ENCODE data around the gene NR3C2.
A peak's percentile ranks its signal among the peaks of the same experiment; 100 is the strongest.

NR3C2 gene

DNA sequence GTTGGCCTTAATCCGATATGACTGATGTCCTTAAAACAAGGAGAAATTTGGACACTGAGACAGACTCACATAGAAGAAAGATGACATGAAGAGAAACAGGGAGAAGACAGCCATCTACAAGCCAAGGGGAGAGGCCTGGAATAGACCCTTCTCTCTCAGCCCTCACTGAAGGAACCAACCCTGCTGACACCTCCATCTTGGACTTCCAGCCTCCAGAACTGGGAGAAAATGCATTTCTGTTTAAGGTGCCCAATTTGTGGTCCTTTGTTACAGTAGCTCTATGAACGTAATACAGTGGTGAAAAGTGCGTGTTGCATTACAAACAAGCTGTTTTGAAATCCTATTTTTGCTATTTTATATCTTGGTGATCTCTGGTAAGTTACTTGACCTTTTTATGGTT, 366.8 kb downstream of the NR3C2 start:
- DNase-seq (ENCODE audit: low read depth): no peak
- TF ChIP-seq, protein P1, sequence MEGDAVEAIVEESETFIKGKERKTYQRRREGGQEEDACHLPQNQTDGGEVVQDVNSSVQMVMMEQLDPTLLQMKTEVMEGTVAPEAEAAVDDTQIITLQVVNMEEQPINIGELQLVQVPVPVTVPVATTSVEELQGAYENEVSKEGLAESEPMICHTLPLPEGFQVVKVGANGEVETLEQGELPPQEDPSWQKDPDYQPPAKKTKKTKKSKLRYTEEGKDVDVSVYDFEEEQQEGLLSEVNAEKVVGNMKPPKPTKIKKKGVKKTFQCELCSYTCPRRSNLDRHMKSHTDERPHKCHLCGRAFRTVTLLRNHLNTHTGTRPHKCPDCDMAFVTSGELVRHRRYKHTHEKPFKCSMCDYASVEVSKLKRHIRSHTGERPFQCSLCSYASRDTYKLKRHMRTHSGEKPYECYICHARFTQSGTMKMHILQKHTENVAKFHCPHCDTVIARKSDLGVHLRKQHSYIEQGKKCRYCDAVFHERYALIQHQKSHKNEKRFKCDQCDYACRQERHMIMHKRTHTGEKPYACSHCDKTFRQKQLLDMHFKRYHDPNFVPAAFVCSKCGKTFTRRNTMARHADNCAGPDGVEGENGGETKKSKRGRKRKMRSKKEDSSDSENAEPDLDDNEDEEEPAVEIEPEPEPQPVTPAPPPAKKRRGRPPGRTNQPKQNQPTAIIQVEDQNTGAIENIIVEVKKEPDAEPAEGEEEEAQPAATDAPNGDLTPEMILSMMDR (conservative IDR thresholded peaks at IDR 0.05; ENCODE audit: low read depth, low read length): no peak
- no peak overlapping the region for H3K4me3 ChIP-seq (ENCODE audit: low read depth, low read length)

DNA sequence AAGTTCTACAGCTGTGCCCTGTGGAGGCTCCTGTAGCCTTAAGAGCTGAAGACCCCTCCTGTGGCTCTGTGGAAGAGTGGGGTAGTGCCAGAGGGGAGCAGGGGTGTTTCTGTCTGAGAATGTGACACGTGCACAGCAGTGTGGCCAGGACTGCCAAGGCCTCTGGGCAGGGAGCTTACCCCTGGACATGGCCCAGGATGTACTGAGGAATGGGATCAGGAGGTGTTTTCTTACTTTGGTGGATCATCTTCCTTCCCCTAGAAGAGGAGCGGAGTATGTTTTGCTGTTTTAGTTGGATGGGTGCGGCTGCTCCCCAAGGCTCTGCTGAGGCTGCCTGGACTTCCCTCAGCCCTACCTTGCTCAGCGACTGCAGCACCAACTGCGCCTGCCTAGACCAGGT, 367.8 kb downstream of the NR3C2 start:
- TF ChIP-seq, protein P1 (conservative IDR thresholded peaks at IDR 0.05; ENCODE audit: low read depth, low read length): no peak
- DNase-seq (ENCODE audit: low read depth): no peak

DNA sequence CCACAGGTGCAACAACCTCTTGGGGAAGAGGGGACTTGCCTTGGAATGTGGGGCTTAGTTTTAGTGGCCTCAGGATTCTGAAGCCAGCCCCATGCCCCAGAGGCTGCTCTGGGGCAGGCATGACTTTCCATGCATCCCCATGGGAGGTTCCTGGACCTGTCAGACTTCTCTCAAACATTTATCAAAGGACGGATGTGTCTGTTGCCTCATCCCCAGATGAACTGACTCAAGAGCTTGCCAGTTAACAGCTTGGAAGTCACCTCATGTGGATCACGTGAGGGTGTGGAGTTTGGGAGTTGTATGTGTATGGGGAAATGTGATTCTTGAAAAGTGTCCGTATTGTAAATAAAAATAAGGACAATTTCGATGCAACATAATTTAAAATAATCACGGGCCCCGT, 368.9 kb downstream of the NR3C2 start:
- H3K4me3 ChIP-seq (ENCODE audit: low read depth, low read length): no peak overlapping the region
- no peak for DNase-seq (ENCODE audit: low read depth)
- TF ChIP-seq, protein P1 (conservative IDR thresholded peaks at IDR 0.05; ENCODE audit: low read depth, low read length): no peak

More for the DNA sequence above, 367.8 kb downstream of the NR3C2 start:
- no peak overlapping the region for H3K4me3 ChIP-seq (ENCODE audit: low read depth, low read length)

DNA sequence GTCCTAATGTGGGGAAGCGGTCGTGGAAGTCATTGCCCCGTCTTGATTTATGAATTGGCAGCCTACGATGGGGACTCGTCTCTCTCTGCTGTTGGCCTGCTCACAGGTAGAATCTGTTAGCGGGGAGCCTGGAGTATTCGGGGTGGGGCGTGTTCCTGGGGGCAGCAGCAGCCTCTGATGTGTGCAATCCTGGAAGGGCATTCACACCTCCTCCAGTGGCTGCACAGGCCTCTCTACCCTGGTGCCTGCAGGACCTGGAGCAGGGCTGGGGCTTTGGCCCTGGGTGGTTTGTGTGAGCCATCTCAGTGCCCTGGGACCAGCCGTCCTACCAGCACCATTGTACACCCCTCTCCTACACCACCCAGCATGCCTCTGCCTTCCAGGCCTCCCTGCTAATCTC, 369.4 kb downstream of the NR3C2 start:
- no peak for DNase-seq (ENCODE audit: low read depth)
- TF ChIP-seq, protein P1 (conservative IDR thresholded peaks at IDR 0.05; ENCODE audit: low read depth, low read length): no peak
- H3K4me3 ChIP-seq (ENCODE audit: low read depth, low read length): no peak overlapping the region

DNA sequence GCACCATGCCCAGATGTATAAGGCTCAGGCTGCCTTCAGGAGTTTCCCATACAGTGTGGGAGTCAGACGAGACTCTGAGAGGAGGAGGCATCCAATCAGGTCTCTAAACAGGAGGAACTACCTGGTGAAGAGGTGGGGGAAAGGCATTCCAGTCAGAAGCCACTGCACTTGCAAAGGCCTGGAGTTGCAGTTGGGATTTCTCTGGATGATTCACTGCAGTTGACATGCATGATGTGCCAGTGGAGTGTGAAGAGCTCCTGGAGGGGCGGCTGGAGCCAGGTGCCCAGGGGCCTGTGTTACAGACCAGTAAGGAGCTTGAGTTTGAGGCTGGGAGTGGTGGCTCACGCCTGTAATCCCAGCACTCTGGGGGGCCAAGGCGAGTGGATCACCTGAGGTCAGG, 371.2 kb downstream of the NR3C2 start:
- no peak overlapping the region for H3K4me3 ChIP-seq (ENCODE audit: low read depth, low read length)
- DNase-seq (ENCODE audit: low read depth): no peak
- TF ChIP-seq, protein P1 (conservative IDR thresholded peaks at IDR 0.05; ENCODE audit: low read depth, low read length): no peak

DNA sequence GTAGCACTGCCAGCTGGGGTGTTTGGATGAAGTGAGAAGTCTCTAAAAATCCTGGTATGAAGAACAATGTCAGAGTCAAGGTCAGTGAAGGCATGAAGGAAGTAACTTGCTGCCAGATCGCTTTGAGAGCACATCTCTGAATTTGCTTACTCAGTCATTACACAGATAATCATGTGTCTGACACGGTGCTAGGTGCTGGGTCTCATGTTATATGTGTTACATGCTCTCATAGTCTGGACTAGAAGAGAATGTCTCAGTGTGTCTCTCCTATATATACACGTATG, 372.4 kb downstream of the NR3C2 start:
- no peak overlapping the region for H3K4me3 ChIP-seq (ENCODE audit: low read depth, low read length)
- TF ChIP-seq, protein P1 (conservative IDR thresholded peaks at IDR 0.05; ENCODE audit: low read depth, low read length): no peak

DNA sequence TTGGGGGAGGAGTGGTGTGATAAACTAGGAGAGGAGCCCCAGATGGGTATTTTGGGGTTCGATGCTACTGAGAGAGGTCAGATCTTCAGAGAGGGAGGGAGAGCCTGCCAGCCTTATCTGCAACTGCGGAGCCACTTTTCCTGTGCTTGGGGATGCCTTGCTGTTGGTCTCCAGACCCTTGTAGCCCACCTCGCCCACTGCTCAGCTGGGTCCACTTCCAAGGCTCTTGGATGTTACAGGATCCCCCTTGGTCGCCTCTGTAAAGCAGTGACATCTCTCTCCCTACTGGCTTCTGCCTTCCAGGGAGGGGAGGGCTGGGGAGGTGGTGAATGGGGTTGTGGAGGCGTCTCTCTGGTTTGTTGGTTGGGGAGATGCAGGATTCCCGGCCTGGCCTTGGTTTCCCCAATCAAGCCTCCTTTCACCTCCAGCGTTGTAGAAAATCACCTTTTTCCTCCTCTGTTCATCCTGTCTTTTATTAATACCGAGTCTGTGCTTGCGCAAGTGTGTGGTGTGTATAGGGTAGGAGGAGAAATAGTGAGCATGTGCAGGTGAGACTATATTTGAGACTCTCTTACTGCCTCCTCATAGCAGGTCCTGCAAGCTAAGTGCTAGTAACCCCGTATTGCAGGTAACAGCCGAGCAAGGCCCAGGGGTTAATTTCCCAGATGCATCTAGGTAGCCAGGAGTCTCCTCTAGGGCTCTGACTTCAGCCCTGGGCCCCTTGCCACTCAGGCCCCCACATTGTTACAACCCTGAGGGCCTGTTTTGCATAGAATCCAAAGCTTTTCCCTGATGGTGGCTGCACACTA, 372.9 kb downstream of the NR3C2 start:
- DNase-seq (ENCODE audit: low read depth): no peak
- no peak overlapping the region for H3K4me3 ChIP-seq (ENCODE audit: low read depth, low read length)
- TF ChIP-seq, protein P1 (conservative IDR thresholded peaks at IDR 0.05; ENCODE audit: low read depth, low read length): no peak

More for the DNA sequence above, 372.4 kb downstream of the NR3C2 start:
- peak; percentile 56 for DNase-seq (ENCODE audit: low read depth)
